ENCODE data around the gene HTT. TPM values are rescaled to one million over a fixed set of nuclear protein-coding genes. Genes with fewer than 3 reads are reported as not detected.

HTT gene
- total and polyA plus RNA-seq, 9 of the 15 experiments (the other 6 are each of a cell fraction or from before 2014, with no cell fraction given) = 0.66 to 31.6 (median 14.7) TPM

GRCh38 chr4:3229964-3230363, 155.5 kb downstream of the HTT start:
- POLR2A ChIA-PET = interaction anchor here (1.1 kb wide), 1 partner anchor 29 kb away, joined by 4 read pairs; no protein-coding TSS in a partner anchor
- intact Hi-C loops (cut with micrococcal nuclease) = no loop called here
- TF ChIP-seq NR4A1 (CRISPR knock-in tag; IDR thresholded peaks at IDR 0.05) = no peak
- TF ChIP-seq NR4A1 (tag; IDR thresholded peaks at IDR 0.05) = no peak
- no peak for TF ChIP-seq ZNF318 (IDR thresholded peaks at IDR 0.05; ENCODE audit: borderline replicate concordance in 1 of 2, low read depth in 1 of 2)
- no peak for TF ChIP-seq ZNF436 (CRISPR knock-in tag; IDR thresholded peaks at IDR 0.05)
- no peak for TF ChIP-seq SRSF9 (IDR thresholded peaks at IDR 0.05; ENCODE audit: borderline replicate concordance, low read depth, low read length)
- H3K36me3 ChIP-seq (ENCODE audit: control insufficient read depth, insufficient read depth, low read length) = peaks cover 49% of the 10 kb centered on the region
- H3K27ac ChIP-seq (ENCODE audit: extremely low read depth, low read depth, low read length) = no peak overlapping the region
- H3K4me2 ChIP-seq (ENCODE audit: insufficient read depth, low read length) = no peak overlapping the region
- in situ Hi-C loops (cut with MboI) = no loop called here
- WGBS (ENCODE audit: insufficient coverage, low coverage, missing lambda C conversion rate) = 96% methylated on average over 10 of the region's 17 CpGs
- H3K9me3 ChIP-seq (replicated peaks; ENCODE audit: control insufficient read depth, insufficient read depth, low read depth, low read length) = no peaks in the 10 kb centered on the region
- H3K9me1 ChIP-seq (ENCODE audit: control insufficient read depth, insufficient read depth, low read length) = peaks cover 5% of the 10 kb centered on the region
- H4K20me1 ChIP-seq (replicated peaks; ENCODE audit: control insufficient read depth, insufficient read depth, low read length) = no peaks in the 10 kb centered on the region
- DNase-seq (ENCODE audit: extremely low read depth in 1 of 4, low spot score in 3 of 4) (no peak), ATAC-seq (no peak), FAIRE-seq (no peak)
- no peak overlapping the region for H3K9ac ChIP-seq (ENCODE audit: insufficient read depth in 1 of 2, low read depth in 2 of 2, low read length in 2 of 2)
- BruUV-seq (replicated peaks) = no TSS peak
- peaks cover 0 to 14% of the 10 kb centered on the region in 2 experiments; a peak in 3 of 5 replicates for H3K4me1 ChIP-seq (replicated peaks in 1 of 2; ENCODE audit: control insufficient read depth in 2 of 2, insufficient read depth in 2 of 2, low read length in 2 of 2)
- H2AFZ ChIP-seq (ENCODE audit: low read depth, low read length) = no peak overlapping the region
- H3K4me3 ChIP-seq = no peak overlapping the region
- CTCF ChIA-PET (ENCODE audit: low intra/inter-chr PET ratio) = no interaction called here
- no peaks in the 10 kb centered on the region for H3K27me3 ChIP-seq (ENCODE audit: control insufficient read depth in 2 of 2, insufficient read depth in 2 of 2, low read length in 2 of 2)
- H3K79me2 ChIP-seq (ENCODE audit: control insufficient read depth, insufficient read depth, low read length) = no peaks in the 10 kb centered on the region
